SK-N-SH (cell line): ENCODE data around the gene RGMA. TPM values are rescaled to one million over a fixed set of nuclear protein-coding genes. Genes with fewer than 3 reads are reported as not detected.

ENCODE experiments used
- CTCF ChIA-PET: fragments of 300-600, 350-600 bp; formaldehyde crosslinking; extraction: SDS; loops from one replicate; lab custom pipeline; 2021; lab: Yijun Ruan, JAX
- POLR2A ChIA-PET: fragments of 350-600 bp; sonication (Branson Sonifier 250); formaldehyde crosslinking; extraction: SDS; loops from one replicate; lab custom pipeline; 2020; ENCODE audit warnings: antibody characterized with exemption, inconsistent platforms; lab: Yijun Ruan, JAX
- DNase-seq: peaks from one replicate; pipeline ENCODE4 v3.0.0; 2012
- H2AFZ ChIP-seq: fragments of 200-600 bp; sonication (generic); 2 replicates; pipeline ENCODE4 v1.8.1; 2016; ENCODE audit warnings: antibody characterized with exemption, mild to moderate bottlenecking, low read depth
- H3F3A ChIP-seq: fragments of 200-600 bp; sonication (generic); replicated peaks from 2 replicates; pipeline ENCODE3; 2016; ENCODE audit warnings: antibody characterized with exemption, mild to moderate bottlenecking; ENCODE audit not compliant: insufficient read depth
- H3K27ac ChIP-seq, 2 experiments: fragments of 200-500 bp in 1 of 2; fragments of 200-600 bp in 1 of 2; sonication (Bioruptor generic) in 1 of 2; sonication (generic), shearing (Covaris generic) in 1 of 2; 2 replicates each; pipeline versions ENCODE4 v1.5.1 to v1.6.1; 2014 to 2016; ENCODE audit warnings: low read depth in 2 of 2, inconsistent platforms in 1 of 2, low read length in 1 of 2, mild to moderate bottlenecking in 1 of 2, mixed read lengths in 1 of 2
- H3K27me3 ChIP-seq: fragments of 200-600 bp; sonication (generic), shearing (Covaris generic); 2 replicates; pipeline ENCODE4 v1.6.1; 2016; ENCODE audit warnings: mixed run types; ENCODE audit not compliant: insufficient read depth
- H3K36me3 ChIP-seq, 2 experiments: fragments of 200-500 bp in 1 of 2; fragments of 200-600 bp in 1 of 2; sonication (Bioruptor generic) in 1 of 2; sonication (generic) in 1 of 2; replicated peaks in 1 of 2; 2 replicates each; pipeline versions ENCODE3 to v1.5.1; 2014 to 2016; ENCODE audit warnings: low read length in 1 of 2, mild to moderate bottlenecking in 1 of 2; ENCODE audit not compliant: insufficient read depth in 2 of 2, control insufficient read depth in 1 of 2
- H3K4me1 ChIP-seq, 2 experiments: fragments of 200-500 bp in 1 of 2; fragments of 200-600 bp in 1 of 2; sonication (Bioruptor generic) in 1 of 2; sonication (generic), shearing (Covaris generic) in 1 of 2; 2 replicates each; pipeline versions ENCODE4 v1.5.1 to v1.6.1; 2014 to 2016; ENCODE audit warnings: low read depth in 1 of 2, low read length in 1 of 2, mixed run types in 1 of 2; ENCODE audit not compliant: insufficient read depth in 2 of 2, control insufficient read depth in 1 of 2
- H3K4me2 ChIP-seq: fragments of 200-600 bp; sonication (generic), shearing (Covaris generic); 2 replicates; pipeline ENCODE4 v1.6.1; 2017; ENCODE audit warnings: mixed run types
- H3K4me3 ChIP-seq, 2 experiments: fragments of 200-500 bp in 1 of 2; fragments of 200-600 bp in 1 of 2; sonication (Bioruptor generic) in 1 of 2; sonication (generic), shearing (Covaris generic) in 1 of 2; 2 replicates each; pipeline versions ENCODE4 v1.5.1 to v1.8.1; 2014 to 2016; ENCODE audit warnings: low read depth in 2 of 2, inconsistent platforms in 1 of 2, low read length in 1 of 2, mild to moderate bottlenecking in 1 of 2, mixed read lengths in 1 of 2, moderate library complexity in 1 of 2
- H3K79me2 ChIP-seq: fragments of 200-600 bp; sonication (generic); 2 replicates; pipeline ENCODE4 v1.8.1; 2017; ENCODE audit warnings: mild to moderate bottlenecking; ENCODE audit not compliant: insufficient read depth
- H3K9ac ChIP-seq: fragments of 200-600 bp; sonication (generic); 2 replicates; pipeline ENCODE4 v1.6.1; 2017; ENCODE audit warnings: mixed run types
- H3K9me2 ChIP-seq: fragments of 200-600 bp; sonication (generic); 2 replicates; pipeline ENCODE4 v1.6.1; 2017; ENCODE audit warnings: mixed run types
- H3K9me3 ChIP-seq: fragments of 200-600 bp; sonication (generic); 2 replicates; pipeline ENCODE4 v1.6.1; 2017; ENCODE audit warnings: mixed run types, mild to moderate bottlenecking, moderate library complexity
- H4K20me1 ChIP-seq: fragments of 200-600 bp; sonication (generic); 2 replicates; pipeline ENCODE4 v1.6.1; 2017; ENCODE audit warnings: mild to moderate bottlenecking, mixed run types; ENCODE audit not compliant: insufficient read depth
- CHD2 ChIP-seq: fragments of 150-350 bp; IDR thresholded peaks from 2 replicates; pipeline ENCODE4 v1.6.1; 2018; ENCODE audit warnings: low read length; ENCODE audit not compliant: partially characterized antibody
- EZH2phosphoT487 ChIP-seq: fragments of 200-600 bp; sonication (generic); IDR thresholded peaks from 2 replicates; pipeline ENCODE4 v1.6.1; 2017; ENCODE audit warnings: low read depth, mixed run types, mild to moderate bottlenecking, antibody characterized with exemption, moderate library complexity, borderline replicate concordance
- FOXM1 ChIP-seq: IDR thresholded peaks from 2 replicates; pipeline ENCODE4 v1.4.0; 2012; ENCODE audit warnings: low read depth, mild to moderate bottlenecking
- IRF3 ChIP-seq: fragments of 150-350 bp; IDR thresholded peaks from 2 replicates; pipeline ENCODE4 v1.6.1; 2016; ENCODE audit warnings: mild to moderate bottlenecking, low read depth, low read length
- MAX ChIP-seq: IDR thresholded peaks from 2 replicates; pipeline ENCODE4 v1.4.0; 2012; ENCODE audit warnings: low read depth
- NFIC ChIP-seq: IDR thresholded peaks from 2 replicates; pipeline ENCODE4 v1.4.0; 2012; ENCODE audit warnings: borderline replicate concordance
- PBX3 ChIP-seq: IDR thresholded peaks from 2 replicates; pipeline ENCODE4; 2012
- POLR2AphosphoS5 ChIP-seq: IDR thresholded peaks from 2 replicates; pipeline ENCODE4 v1.6.1; 2012; ENCODE audit warnings: low read depth, low read length
- RAD21 ChIP-seq: IDR thresholded peaks from 2 replicates; pipeline ENCODE4 v1.6.1; 2012; ENCODE audit warnings: mild to moderate bottlenecking, low read length
- RCOR1 ChIP-seq: fragments of 150-350 bp; IDR thresholded peaks from 2 replicates; pipeline ENCODE4 v1.6.1; 2017; ENCODE audit warnings: antibody characterized with exemption, low read length
- SIN3A ChIP-seq: IDR thresholded peaks from 2 replicates; pipeline ENCODE4 v1.6.1; 2012; ENCODE audit warnings: low read depth, mild to moderate bottlenecking, low read length, moderate library complexity, borderline replicate concordance
- SMC3 ChIP-seq: IDR thresholded peaks from 2 replicates; pipeline ENCODE4 v1.6.1; 2012; ENCODE audit warnings: low read depth, low read length, improper control_type of control experiment
- USF1 ChIP-seq: IDR thresholded peaks from 2 replicates; pipeline ENCODE4 v1.4.0; 2012; ENCODE audit warnings: low read depth, borderline replicate concordance
- USF2 ChIP-seq: fragments of 150-350 bp; IDR thresholded peaks from 2 replicates; pipeline ENCODE4 v1.6.1; 2017; ENCODE audit warnings: antibody characterized with exemption, low read length, low read depth, borderline replicate concordance
- YY1 ChIP-seq: IDR thresholded peaks from 2 replicates; pipeline ENCODE4 v1.4.0; 2012; ENCODE audit warnings: low read depth, mild to moderate bottlenecking
- ZBTB33 ChIP-seq: IDR thresholded peaks from 2 replicates; pipeline ENCODE4 v1.4.0; 2012; ENCODE audit warnings: low read depth, borderline replicate concordance
- WGBS: methylation state at CpG from one replicate; pipeline ENCODE4 v1.1.6; 2017; ENCODE audit warnings: low lambda C conversion rate; 5-methylcytosine and 5-hydroxymethylcytosine counted together
- polyA plus RNA-seq, 3 experiments: library from polyadenylated mRNA; depleted of rRNA; stranded (reverse); fragments of >200 nt; gene quantifications; 2 replicates each; pipeline ENCODE4 v1.2.3, GENCODE V29; 2012

Gene RGMA
- polyA plus RNA-seq, 1 of the 3 experiments (the other 2 are of a cell fraction): 1.5 TPM

GRCh38 chr15:93093765-93094164 lies 4.8 kb upstream of the RGMA start:
- TF ChIP-seq SMC3: no peak
- no peak for TF ChIP-seq YY1
- TF ChIP-seq USF2: no peak
- TF ChIP-seq USF1: no peak
- TF ChIP-seq POLR2AphosphoS5: no peak
- no peak for TF ChIP-seq PBX3
- TF ChIP-seq RCOR1: no peak
- no peak for TF ChIP-seq RAD21
- no peak for TF ChIP-seq CHD2
- TF ChIP-seq MAX: no peak
- no peak for TF ChIP-seq IRF3
- no peak for TF ChIP-seq SIN3A
- no peak for TF ChIP-seq FOXM1
- no peak for TF ChIP-seq NFIC
- no peak for TF ChIP-seq ZBTB33
- TF ChIP-seq EZH2phosphoT487: no peak
- TF ChIP-seq, all 33 proteins: peak for 0
- Histone ChIP-seq H3K36me3 (no peaks in the 10 kb centered on the region), H4K20me1 (no peaks in the 10 kb centered on the region), H3K4me2 (no peak overlapping the region), H2AFZ (no peak overlapping the region), H3K9ac (no peak overlapping the region), H3K27ac (no peak overlapping the region), H3K9me2 (no peaks in the 10 kb centered on the region), H3K27me3 (peaks cover 12% of the 10 kb centered on the region; the same call in 1 of the 2 replicates), H3F3A (no peaks in the 10 kb centered on the region), H3K79me2 (no peaks in the 10 kb centered on the region), H3K4me1 (no peaks in the 10 kb centered on the region), H3K9me3 (no peaks in the 10 kb centered on the region), H3K4me3 (no peak overlapping the region)
- DNase-seq: no peak
- 40% methylated on average over 6 of the region's 6 CpGs for WGBS
- ChIA-PET POLR2A (no interaction called here), CTCF (no interaction called here)
